Adipocyte (in vitro differentiated cells): ENCODE measurements around the gene PDE1A.

Experiments
- DNase-seq: peaks from one replicate; pipeline ENCODE4 v3.0.0-alpha.2; 2015; ENCODE audit warnings: low read depth
- H3K27me3 ChIP-seq: replicated peaks from 2 replicates; pipeline ENCODE4 v1.7.0; 2013; ENCODE audit warnings: mild to moderate bottlenecking, low read length, moderate library complexity; ENCODE audit not compliant: control insufficient read depth, insufficient read depth
- H3K36me3 ChIP-seq: 2 replicates; pipeline ENCODE4 v1.7.0; 2013; ENCODE audit warnings: low read length, mild to moderate bottlenecking, moderate library complexity; ENCODE audit not compliant: control insufficient read depth, insufficient read depth, severe bottlenecking
- H3K4me1 ChIP-seq: 2 replicates; pipeline ENCODE4 v1.7.0; 2013; ENCODE audit warnings: mild to moderate bottlenecking, low read length, moderate library complexity; ENCODE audit not compliant: control insufficient read depth, insufficient read depth
- H3K4me3 ChIP-seq: 2 replicates; pipeline ENCODE4 v1.7.0; 2013; ENCODE audit warnings: mild to moderate bottlenecking, low read length, moderate library complexity
- H3K9ac ChIP-seq: 2 replicates; pipeline ENCODE4 v1.7.0; 2013; ENCODE audit warnings: mild to moderate bottlenecking, low read length, moderate library complexity
- H3K9me3 ChIP-seq: 2 replicates; pipeline ENCODE4 v1.7.0; 2013; ENCODE audit warnings: mild to moderate bottlenecking, low read length, moderate library complexity; ENCODE audit not compliant: control insufficient read depth

The PDE1A gene

DNA sequence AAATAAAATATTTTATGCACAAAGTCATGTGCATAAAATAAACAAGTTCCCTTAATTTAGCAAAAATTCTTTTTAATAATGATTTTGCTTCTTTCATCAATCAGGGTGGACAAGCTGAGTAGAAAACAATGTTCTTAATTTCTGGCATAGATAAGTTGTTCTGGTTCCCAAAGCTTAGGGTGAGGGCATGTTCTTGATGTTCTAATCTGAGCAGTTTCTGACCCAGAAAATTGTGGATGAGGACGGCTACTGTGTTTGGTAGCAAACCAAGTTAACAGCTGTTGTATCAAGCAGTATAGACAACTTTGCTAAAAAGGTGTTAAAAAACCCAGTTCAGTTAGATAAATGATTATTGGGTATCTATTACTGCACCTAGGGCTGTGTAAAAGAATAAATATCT, 158.9 kb downstream of the PDE1A start:
- H3K9ac ChIP-seq: no peak overlapping the region
- no peak overlapping the region for H3K4me3 ChIP-seq
- peaks cover 20% of the 10 kb centered on the region for H3K4me1 ChIP-seq
- H3K36me3 ChIP-seq: no peaks in the 10 kb centered on the region
- no peaks in the 10 kb centered on the region for H3K9me3 ChIP-seq
- no peaks in the 10 kb centered on the region for H3K27me3 ChIP-seq
- no peak for DNase-seq

DNA sequence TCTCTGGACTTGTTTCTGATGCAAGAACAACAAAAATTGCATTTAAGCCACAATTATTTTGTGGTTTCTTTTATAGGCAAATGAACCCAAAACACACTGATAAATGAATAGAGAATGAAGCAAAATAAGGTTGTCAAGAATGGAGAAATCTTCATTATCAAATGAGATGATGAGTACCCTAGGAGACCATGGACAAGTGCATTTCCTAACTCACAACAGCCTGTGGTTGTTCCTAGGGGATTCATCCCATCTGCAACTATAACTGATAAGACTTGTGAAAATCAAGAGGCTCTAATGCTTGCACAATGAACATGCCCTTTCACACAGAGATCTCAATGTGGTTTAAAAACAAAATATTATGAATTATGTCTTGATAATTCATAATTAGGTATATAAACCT, 159.9 kb downstream of the PDE1A start:
- peaks cover 20% of the 10 kb centered on the region for H3K4me1 ChIP-seq
- H3K4me3 ChIP-seq: no peak overlapping the region
- no peaks in the 10 kb centered on the region for H3K9me3 ChIP-seq
- DNase-seq: no peak
- no peaks in the 10 kb centered on the region for H3K27me3 ChIP-seq
- no peak overlapping the region for H3K9ac ChIP-seq
- H3K36me3 ChIP-seq: no peaks in the 10 kb centered on the region

DNA sequence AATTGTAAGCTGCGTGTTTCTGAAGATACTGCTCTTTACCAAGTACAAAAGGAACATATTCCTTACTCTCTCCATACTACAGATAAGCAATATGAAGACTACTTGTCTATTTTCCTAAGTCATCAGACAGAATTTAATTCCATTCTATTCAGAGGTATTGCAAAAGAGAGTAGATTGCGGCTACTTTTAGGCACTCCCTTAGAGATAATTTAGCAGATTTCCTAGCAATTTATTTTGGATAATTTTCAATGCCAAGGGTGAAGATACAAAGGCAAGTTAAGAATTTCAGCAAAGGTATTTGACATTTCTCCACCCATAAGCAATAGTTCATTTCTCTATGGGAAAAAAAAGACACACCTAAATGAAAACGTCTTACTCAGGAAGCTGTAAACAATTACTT, 161.1 kb downstream of the PDE1A start:
- H3K9ac ChIP-seq: no peak overlapping the region
- no peaks in the 10 kb centered on the region for H3K27me3 ChIP-seq
- H3K9me3 ChIP-seq: no peaks in the 10 kb centered on the region
- H3K36me3 ChIP-seq: no peaks in the 10 kb centered on the region
- peaks cover 20% of the 10 kb centered on the region for H3K4me1 ChIP-seq
- H3K4me3 ChIP-seq: no peak overlapping the region
- DNase-seq: no peak

DNA sequence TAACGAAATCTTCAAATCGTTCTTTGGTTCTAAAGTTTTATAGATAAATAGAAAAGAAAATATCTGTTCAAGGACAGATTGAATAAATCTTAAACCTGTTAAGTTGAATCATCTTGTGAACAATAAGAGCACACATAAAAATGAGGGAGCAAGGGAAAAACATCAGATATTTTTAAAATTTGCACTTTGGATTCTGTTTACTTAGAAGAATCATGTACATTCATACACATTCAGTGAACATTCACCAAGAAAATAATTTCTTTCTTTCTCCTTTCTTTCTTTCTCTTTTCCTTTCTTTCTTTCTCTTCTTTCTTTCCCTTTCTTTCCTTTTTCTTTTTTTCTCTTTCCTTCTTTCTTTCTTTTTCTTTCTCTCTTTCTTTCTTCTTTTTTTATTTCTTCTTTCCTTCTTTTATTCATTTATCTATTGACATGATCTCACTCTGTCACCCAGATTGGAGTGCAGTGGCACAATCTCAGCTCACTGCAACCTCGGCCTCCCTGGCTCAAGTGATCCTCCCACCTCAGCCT, 164.9 kb downstream of the PDE1A start:
- DNase-seq: no peak
- Histone ChIP-seq H3K9me3 (no peaks in the 10 kb centered on the region), H3K36me3 (no peaks in the 10 kb centered on the region), H3K9ac (no peak overlapping the region), H3K4me3 (no peak overlapping the region), H3K27me3 (no peaks in the 10 kb centered on the region), H3K4me1 (peaks cover 31% of the 10 kb centered on the region)

DNA sequence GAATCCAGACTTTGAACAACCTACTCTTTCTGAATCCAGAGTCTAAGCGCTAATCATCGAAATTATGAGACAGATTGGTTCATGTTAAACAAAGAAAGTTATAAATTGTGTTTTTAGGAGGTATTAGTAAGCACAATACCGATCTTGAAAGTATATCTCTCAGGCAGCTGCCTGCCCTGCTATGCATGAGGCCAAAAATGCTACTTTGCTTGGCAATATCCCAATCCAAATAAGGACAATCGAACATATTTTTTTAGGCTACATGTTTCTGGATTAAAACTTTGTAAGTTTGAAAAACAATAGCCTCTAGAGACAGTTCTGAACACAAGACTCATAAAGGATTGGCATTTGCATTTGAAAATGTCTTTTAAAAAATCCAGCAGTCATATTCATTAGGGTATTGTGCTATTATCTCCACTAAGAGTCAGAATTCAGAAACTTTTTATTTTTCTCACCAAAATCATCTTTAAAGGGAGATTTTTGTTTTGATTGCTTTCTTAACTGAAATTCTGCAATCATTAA, 167.1 kb downstream of the PDE1A start:
- Histone ChIP-seq H3K9ac (peak overlapping the region; percentile 43), H3K36me3 (no peaks in the 10 kb centered on the region), H3K4me3 (peak overlapping the region; percentile 3), H3K4me1 (peaks cover 15% of the 10 kb centered on the region), H3K9me3 (no peaks in the 10 kb centered on the region), H3K27me3 (no peaks in the 10 kb centered on the region)
- DNase-seq: peak; percentile 64

DNA sequence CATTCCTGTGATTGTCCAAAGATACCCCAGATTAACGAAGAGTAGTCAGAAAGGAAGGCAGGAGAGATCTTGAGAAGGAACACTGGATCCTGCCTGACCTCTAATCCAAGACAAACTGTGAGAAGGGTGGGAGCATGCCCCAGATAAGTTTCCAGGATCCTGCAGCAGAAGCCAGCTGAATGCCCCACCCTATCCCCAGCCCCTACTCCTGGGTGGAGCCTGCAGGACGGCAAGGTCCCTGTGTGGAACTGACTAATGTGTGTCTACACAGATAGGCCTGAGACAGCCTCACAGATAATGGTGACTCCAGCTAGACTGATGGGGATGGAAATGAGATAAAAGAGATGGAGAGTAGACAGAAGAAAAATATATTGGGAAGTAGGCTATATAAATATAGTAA, 174.3 kb downstream of the PDE1A start:
- Histone ChIP-seq H3K9ac (no peak overlapping the region), H3K27me3 (no peaks in the 10 kb centered on the region), H3K4me3 (no peak overlapping the region), H3K36me3 (no peaks in the 10 kb centered on the region), H3K4me1 (peaks cover 13% of the 10 kb centered on the region), H3K9me3 (no peaks in the 10 kb centered on the region)
- DNase-seq: no peak

DNA sequence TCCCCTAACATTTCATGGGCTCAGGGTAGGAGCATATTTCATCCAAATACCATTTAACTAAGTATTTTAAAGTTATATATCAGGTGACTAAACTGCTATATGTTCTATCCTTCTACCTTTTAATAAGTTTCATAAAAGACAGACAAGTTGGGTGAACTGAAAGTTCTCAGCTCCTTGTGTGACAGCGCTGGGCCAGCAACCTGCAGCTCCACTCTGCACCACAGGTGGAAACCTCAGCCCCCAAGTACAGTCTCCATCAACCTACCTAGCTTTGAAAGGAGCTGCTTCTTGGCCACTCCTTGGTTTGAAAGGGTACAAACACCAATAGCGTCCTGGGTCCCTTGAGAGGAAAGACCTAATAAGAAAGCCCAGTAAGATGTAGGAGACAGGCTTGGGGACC, 177.9 kb downstream of the PDE1A start:
- no peak for DNase-seq
- H3K4me3 ChIP-seq: no peak overlapping the region
- H3K4me1 ChIP-seq: peaks cover 14% of the 10 kb centered on the region
- no peaks in the 10 kb centered on the region for H3K36me3 ChIP-seq
- H3K9ac ChIP-seq: no peak overlapping the region
- no peaks in the 10 kb centered on the region for H3K9me3 ChIP-seq
- no peaks in the 10 kb centered on the region for H3K27me3 ChIP-seq

DNA sequence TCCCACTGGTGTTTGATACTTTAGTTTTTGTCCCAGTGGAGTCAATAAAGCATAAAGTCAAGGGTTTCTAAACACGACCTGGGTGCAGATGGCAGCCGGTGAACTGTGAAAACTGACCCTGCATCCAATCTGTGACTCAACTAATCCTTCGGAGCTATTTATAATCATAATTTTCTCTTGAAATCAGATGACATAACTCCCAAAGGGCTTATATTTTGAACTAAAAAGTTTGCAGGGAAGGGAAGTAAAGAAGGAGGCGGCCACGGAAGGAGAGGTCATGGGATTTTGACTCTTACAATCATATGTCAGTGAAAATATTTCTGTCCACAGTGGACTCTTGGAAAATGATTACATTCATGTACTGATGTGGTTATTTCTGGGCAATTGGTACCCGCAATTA, 178.5 kb downstream of the PDE1A start:
- peaks cover 14% of the 10 kb centered on the region for H3K4me1 ChIP-seq
- DNase-seq: no peak
- no peak overlapping the region for H3K9ac ChIP-seq
- no peaks in the 10 kb centered on the region for H3K9me3 ChIP-seq
- H3K36me3 ChIP-seq: no peaks in the 10 kb centered on the region
- no peaks in the 10 kb centered on the region for H3K27me3 ChIP-seq
- no peak overlapping the region for H3K4me3 ChIP-seq

DNA sequence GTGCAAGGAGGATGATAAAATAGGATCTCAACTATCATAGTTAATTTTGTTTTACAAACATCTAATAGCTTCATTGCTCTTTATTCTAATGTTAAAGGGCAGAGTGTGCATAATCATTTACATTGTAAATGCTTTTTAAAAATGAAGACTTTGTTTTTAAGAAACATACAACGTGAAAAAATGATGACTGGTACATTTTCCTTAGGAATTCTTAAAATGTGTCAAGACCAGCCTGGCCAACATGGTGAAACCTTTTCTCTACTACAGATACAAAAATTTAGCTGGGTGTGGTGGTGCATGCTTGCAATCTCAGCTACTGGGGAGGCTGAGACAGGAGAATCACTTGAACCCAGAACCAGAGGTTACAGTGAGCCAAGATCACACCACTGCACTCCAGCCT, 179.0 kb downstream of the PDE1A start:
- Histone ChIP-seq H3K4me1 (peaks cover 14% of the 10 kb centered on the region), H3K36me3 (no peaks in the 10 kb centered on the region), H3K9me3 (no peaks in the 10 kb centered on the region), H3K4me3 (no peak overlapping the region), H3K27me3 (no peaks in the 10 kb centered on the region), H3K9ac (no peak overlapping the region)
- no peak for DNase-seq

DNA sequence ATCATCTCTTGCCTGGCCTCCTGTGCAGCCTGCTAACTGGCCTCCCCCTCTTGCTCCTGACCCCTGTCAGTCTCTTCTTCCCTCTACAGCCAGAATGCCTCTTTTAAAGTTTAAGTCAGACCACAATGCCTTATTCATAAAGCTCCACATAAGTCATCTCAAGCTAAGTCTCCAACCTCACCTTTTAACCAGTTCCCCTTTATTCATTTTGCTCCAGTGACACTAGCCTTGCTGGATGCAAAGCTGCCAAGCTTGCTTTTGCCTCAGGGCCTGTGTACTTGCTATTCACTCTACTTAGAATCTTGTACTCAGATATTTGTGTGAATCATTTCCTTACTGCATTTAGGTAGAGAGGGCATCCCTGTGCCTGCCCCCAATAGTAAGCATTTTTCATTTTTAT, 180.9 kb downstream of the PDE1A start:
- Histone ChIP-seq H3K9me3 (no peaks in the 10 kb centered on the region), H3K36me3 (no peaks in the 10 kb centered on the region), H3K4me1 (peaks cover 19% of the 10 kb centered on the region), H3K4me3 (no peak overlapping the region), H3K27me3 (no peaks in the 10 kb centered on the region), H3K9ac (no peak overlapping the region)
- peak; percentile 25 for DNase-seq

DNA sequence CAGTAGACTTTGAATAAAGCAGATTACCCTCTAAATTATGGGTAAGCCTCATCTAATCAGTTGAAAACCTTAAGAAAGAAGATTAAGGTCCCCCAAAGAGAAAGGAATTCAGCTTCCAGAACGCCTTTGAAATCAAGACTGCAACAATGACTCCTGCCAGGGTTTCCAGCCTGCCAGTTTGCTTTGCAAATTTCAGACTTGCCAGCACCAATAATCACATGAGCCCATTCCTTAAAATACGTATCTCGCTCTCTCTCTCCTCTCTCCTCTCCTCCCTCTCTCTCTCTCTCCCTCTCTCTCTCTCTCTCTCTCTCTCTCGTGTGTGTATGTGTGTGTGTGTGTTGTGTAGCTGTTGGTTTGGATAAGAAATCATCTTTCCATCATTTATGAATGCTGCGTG, 184.2 kb downstream of the PDE1A start:
- Histone ChIP-seq H3K9ac (no peak overlapping the region), H3K9me3 (no peaks in the 10 kb centered on the region), H3K27me3 (no peaks in the 10 kb centered on the region), H3K4me1 (peaks cover 9% of the 10 kb centered on the region), H3K4me3 (no peak overlapping the region), H3K36me3 (peaks cover 19% of the 10 kb centered on the region)
- DNase-seq: no peak

DNA sequence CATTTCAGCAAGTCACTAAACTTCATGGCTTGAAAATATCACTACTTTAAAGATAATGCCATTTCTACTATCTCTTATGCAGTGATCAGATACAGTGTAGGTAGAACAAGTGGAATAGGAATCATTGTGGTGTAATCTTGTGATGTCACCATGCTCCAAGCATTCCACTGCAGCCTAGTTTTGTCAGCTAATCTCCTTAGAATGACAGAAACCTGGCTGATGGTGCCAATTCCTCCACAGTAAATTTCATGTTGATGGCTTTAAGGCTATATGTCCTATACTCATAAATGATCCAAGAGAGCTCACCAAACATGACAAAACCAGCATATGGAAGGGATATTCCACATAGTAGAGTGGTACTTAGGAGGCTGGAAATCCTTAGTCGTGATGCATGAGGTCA, 184.9 kb downstream of the PDE1A start:
- Histone ChIP-seq H3K9ac (no peak overlapping the region), H3K4me1 (peaks cover 6% of the 10 kb centered on the region)
- no peak for DNase-seq

More for the DNA sequence above, 184.9 kb downstream of the PDE1A start:
- Histone ChIP-seq H3K9me3 (no peaks in the 10 kb centered on the region), H3K27me3 (no peaks in the 10 kb centered on the region), H3K36me3 (peaks cover 23% of the 10 kb centered on the region), H3K4me3 (no peak overlapping the region)
